Skeletal muscle cell (primary cell): ENCODE results near the gene VWA3A.
"Not testable (repeated sequence)": the region's sequence is repeated elsewhere in the genome, so short reads cannot be mapped to it uniquely, and the experiment has no call there.

ENCODE experiments used
- DNase-seq: peaks from one replicate; pipeline ENCODE4 v3.0.0-alpha.2; 2010; ENCODE audit warnings: low read depth
- H3K4me3 ChIP-seq: 2 replicates; pipeline ENCODE4 v1.5.1; 2011; ENCODE audit warnings: low read depth, mild to moderate bottlenecking, control low read depth, low read length, moderate library complexity

VWA3A gene

GRCh38 chr16:22124583-22125284, 32.4 kb downstream of the VWA3A start:
- no peak for DNase-seq

GRCh38 chr16:22126037-22126558, 33.8 kb downstream of the VWA3A start:
- DNase-seq = no peak
- no peak overlapping the region for H3K4me3 ChIP-seq

More at GRCh38 chr16:22124583-22125284, 32.4 kb downstream of the VWA3A start:
- H3K4me3 ChIP-seq = no peak overlapping the region

GRCh38 chr16:22128537-22128936, 36.2 kb downstream of the VWA3A start:
- not testable (repeated sequence) for DNase-seq, H3K4me3 ChIP-seq

GRCh38 chr16:22130528-22130927, 38.2 kb downstream of the VWA3A start:
- H3K4me3 ChIP-seq = no peak overlapping the region
- no peak for DNase-seq

GRCh38 chr16:22132801-22133200, 40.5 kb downstream of the VWA3A start:
- DNase-seq = no peak
- H3K4me3 ChIP-seq = no peak overlapping the region

- no peak overlapping the region for H3K4me3 ChIP-seq
Measured at GRCh38 chr16:22138482-22138881, 46.1 kb downstream of the VWA3A start.

GRCh38 chr16:22139008-22139407, 46.7 kb downstream of the VWA3A start:
- H3K4me3 ChIP-seq = no peak overlapping the region
- no peak for DNase-seq

More at GRCh38 chr16:22138482-22138881, 46.1 kb downstream of the VWA3A start:
- no peak for DNase-seq

- H3K4me3 ChIP-seq = no peak overlapping the region
- DNase-seq = no peak
Measured at GRCh38 chr16:22139732-22140131, 47.4 kb downstream of the VWA3A start.

- no peak for DNase-seq
- no peak overlapping the region for H3K4me3 ChIP-seq
Measured at GRCh38 chr16:22141767-22142166, 49.4 kb downstream of the VWA3A start.

GRCh38 chr16:22144520-22144919, 52.2 kb downstream of the VWA3A start:
- no peak for DNase-seq

GRCh38 chr16:22147853-22148252, 55.5 kb downstream of the VWA3A start:
- DNase-seq = no peak
- H3K4me3 ChIP-seq = no peak overlapping the region

More at GRCh38 chr16:22144520-22144919, 52.2 kb downstream of the VWA3A start:
- H3K4me3 ChIP-seq = no peak overlapping the region

GRCh38 chr16:22151246-22151998, 59.1 kb downstream of the VWA3A start:
- DNase-seq = no peak
- H3K4me3 ChIP-seq = no peak overlapping the region

GRCh38 chr16:22152316-22152715, 60.0 kb downstream of the VWA3A start:
- no peak overlapping the region for H3K4me3 ChIP-seq
- no peak for DNase-seq

- H3K4me3 ChIP-seq, DNase-seq: not testable (repeated sequence)
Measured at GRCh38 chr16:22153078-22153477, 60.7 kb downstream of the VWA3A start.

- no peak for DNase-seq
- no peak overlapping the region for H3K4me3 ChIP-seq
Measured at GRCh38 chr16:22161401-22161800, 69.1 kb downstream of the VWA3A start.

- DNase-seq = no peak
- no peak within 1 kb of the TSS for H3K4me3 ChIP-seq
Measured at GRCh38 chr16:22161999-22162655, 69.8 kb downstream of the VWA3A start, which contains the start of gene SDR42E2. Gene SDR42E2 (plus strand): TSS chr16:22162506. CDS start chr16:22165583, 3,077 bp downstream.

- no peak for DNase-seq
- no peak overlapping the region for H3K4me3 ChIP-seq
Measured at GRCh38 chr16:22162656-22163009, 70.3 kb downstream of the VWA3A start.

- H3K4me3 ChIP-seq = no peak overlapping the region
- no peak for DNase-seq
Measured at GRCh38 chr16:22163806-22164205, 71.5 kb downstream of the VWA3A start.

- no peak overlapping the region for H3K4me3 ChIP-seq
- DNase-seq = no peak
Measured at GRCh38 chr16:22164482-22164881, 72.1 kb downstream of the VWA3A start.
